ENCODE measurements around the gene SH3PXD2B.

- TF ChIP-seq CTCF (IDR thresholded peaks at IDR 0.05; ENCODE audit: low read length) (no peak), EZH2 (IDR thresholded peaks at IDR 0.05; ENCODE audit: borderline replicate concordance, low read length) (no peak)
Measured at GRCh38 chr5:172373680-172374079, 80.6 kb downstream of the SH3PXD2B start.

Measured in OCI-LY1 (cell line).